HG03095 (cell line): ENCODE data around the gene SUGCT.
"Not testable (repeated sequence)": the region's sequence is repeated elsewhere in the genome, so short reads cannot be mapped to it uniquely, and the experiment has no call there.

Source experiments
- ATAC-seq: cut with Tn5 transposase; IDR thresholded peaks from one replicate; pipeline ENCODE4 v1.9.1; 2021; ENCODE audit warnings: moderate library complexity; ENCODE audit not compliant: unreplicated experiment

The SUGCT gene

DNA sequence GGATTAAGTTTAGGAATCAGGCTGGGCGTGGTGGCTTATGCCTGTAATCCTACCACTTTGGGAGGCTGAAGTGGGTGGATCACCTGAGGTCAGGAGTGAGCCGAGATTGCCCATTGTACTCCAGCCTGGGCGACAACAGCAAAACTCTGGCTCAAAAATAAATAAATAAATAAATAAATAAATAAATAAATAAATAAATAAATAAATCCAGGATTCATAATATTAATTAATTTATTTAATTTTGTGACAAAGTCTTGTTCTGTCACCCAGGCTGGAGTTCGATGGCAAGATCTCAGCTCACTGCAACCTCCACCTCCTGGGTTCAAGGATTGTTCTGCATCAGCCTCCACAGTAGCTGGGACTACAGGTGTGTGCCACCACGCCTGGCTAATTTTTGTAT, 4.2 kb downstream of the SUGCT start:
- no peak for ATAC-seq

DNA sequence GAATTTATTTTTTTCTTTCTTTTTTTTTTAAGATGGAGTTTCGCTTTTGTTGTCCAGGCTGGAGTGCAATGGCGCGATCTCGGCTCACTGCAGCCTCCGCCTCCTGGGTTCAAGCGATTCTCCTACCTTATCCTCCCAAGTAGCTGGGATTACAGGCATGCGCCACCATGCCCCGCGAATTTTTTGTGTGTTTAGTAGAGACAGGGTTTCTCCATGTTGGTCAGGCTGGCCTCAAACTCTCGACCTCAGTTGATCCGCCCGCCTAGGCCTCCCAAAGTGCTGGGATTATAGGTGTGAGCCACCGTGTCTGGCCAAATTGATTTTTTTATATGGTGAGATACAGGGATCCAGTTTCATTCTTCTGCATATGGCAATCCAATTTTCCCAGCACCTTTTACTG, 5.1 kb downstream of the SUGCT start:
- ATAC-seq = not testable (repeated sequence)

DNA sequence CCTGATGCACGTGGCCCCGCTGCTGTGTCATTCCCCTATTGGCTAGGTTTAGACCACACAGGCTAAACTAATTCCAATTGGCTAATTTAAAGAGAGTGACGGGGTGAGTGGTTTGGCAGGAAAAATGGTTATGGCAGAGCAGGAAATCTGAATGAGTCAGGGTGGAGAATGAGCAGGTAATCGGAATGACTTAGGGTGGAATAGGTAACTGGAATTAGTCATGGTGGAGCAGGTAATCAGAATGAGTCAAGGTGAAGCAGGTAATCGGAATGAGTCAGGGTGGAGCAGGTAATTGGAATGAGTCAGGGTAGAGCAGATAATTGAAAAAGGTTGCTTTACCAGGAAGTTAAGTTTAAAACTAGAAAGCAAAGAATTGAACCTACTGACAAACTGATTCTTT, 7.1 kb downstream of the SUGCT start:
- not testable (repeated sequence) for ATAC-seq

DNA sequence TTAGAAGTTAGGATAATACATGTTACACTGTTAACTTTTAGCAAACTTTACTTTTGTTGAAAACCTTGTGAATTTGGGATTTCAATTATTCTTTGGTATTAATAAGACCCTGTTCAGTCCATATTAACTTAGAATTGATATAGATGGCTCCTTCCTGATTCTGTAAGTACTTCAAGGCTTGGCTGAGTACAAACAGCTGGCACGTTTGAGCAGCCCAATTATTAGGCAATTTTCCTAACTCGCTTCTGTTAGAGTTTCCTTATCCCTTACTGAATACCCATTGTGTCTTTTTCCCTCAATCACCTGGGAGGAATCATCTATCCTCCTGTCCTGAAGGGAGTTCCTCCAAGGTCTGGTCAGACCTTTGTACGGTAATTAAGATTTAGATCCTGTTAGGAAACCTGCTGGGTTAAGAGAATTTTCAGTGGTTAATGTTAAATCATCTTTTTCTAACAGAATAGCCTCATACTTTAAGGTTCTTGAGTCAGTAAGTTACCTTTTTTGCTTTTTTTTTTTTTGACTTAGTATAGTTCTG, 10.9 kb downstream of the SUGCT start:
- ATAC-seq = not testable (repeated sequence)

DNA sequence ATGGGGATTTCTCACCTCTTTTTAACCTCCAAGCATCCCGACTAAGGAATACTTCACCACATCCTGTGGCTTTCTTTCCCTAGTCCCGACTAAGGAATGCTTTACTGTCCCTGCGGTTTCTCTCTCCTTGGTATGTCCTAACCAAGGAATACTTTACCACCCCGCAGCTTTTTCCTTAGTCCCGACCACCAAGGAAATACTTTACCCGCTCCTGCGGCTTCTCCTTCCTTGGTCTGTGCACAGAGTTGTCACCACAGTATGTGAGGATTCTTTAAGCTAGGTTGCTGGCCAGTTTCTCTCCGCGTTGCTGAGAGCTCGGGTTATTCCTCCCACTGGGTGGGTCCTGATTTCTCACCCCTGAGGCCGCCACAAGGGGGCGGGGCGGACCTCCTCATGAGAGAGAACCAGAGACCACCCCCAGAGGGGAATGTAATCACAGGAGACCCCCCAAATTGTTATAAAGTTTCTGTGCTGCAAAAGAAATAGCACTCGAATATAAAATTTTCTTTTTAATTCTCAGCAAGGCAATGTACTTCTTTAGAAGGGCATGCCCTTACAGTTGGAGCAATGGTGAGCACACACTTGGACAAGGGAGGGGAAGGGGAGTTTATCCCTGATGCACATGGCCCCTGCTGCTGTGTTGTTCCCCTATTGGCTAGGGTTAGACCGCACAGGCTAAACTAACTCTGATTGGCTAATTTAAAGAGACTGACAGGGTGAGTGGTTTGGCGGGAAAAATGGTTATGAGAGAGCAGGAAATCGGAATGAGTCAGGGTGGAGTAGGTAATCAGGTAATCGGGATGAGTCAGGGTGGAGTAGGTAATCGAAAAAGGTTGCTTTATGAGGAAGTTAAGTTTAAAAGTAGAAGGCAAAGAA, 12.8 kb downstream of the SUGCT start:
- no peak for ATAC-seq

DNA sequence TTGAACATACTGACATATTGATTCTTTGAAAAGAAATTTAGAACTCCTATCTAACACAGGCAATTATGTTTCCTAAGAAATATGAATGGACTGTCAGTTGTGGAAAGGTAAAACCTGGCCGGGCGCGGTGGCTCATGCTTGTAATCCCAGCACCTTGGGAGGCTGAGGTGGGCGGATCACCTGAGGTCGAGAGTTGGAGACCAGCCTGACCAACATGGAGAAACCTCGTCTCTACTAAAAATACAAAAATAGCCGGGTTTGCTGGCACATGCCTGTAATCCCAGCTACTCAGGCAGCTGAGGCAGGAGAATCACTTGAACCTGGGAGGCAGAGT, 13.4 kb downstream of the SUGCT start:
- not testable (repeated sequence) for ATAC-seq

DNA sequence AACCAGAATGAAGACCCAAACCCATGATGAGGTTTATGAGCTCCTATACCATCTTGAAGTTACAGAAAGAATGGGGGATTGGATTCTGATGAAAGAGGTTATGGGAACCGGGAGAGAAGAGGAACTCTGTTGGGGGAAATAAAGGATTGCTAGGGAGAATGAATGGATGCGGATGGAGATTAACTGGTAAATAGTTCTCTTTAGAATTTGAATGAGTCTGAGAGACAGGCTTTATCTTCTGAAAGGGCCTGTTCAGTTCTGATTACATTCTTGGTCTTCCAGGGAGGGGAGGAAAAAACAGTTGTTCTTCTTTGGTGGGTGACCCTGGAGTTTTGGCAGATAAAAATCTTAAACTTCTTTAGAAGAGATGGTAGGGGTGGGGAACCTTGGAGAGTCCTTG, 13.9 kb downstream of the SUGCT start:
- ATAC-seq = no peak

DNA sequence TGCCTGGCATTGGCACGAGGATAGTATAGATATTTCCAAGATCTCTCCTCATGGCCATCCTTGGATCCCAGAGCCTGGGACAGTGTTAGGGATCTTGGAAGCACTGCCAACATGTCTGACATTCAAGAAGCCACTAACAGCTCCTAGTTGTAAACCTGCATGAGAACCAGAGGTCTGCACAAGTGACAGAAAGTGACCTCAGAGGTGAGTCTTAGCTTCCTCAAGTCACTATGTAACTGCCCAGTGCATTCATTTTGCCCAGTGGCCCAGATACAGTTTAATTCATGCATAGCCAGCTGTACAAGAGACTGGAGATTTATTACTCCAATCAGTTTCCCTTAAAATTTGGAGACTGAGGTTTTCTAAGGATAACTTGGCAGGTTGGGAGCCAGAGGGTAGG, 16.7 kb downstream of the SUGCT start:
- ATAC-seq = no peak

DNA sequence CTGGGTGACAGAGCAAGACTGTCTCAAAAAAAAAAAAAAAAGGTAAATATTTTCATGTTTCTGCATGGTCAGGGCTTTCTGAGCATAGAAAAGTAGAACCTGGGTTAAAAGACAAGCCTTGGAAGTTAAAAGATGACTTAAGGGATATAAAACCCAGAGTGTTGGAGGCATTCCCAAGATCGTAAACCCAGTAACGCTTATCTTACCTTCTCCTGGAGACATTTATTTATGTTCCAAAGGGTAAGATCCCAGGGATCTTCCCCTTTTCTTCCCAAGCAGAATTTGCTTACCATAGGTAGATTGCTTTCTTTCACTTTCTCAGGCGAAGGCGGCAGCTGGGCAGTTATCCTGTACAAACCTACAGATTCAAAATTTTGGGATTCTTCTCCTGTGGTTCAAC, 22.2 kb downstream of the SUGCT start:
- no peak for ATAC-seq

DNA sequence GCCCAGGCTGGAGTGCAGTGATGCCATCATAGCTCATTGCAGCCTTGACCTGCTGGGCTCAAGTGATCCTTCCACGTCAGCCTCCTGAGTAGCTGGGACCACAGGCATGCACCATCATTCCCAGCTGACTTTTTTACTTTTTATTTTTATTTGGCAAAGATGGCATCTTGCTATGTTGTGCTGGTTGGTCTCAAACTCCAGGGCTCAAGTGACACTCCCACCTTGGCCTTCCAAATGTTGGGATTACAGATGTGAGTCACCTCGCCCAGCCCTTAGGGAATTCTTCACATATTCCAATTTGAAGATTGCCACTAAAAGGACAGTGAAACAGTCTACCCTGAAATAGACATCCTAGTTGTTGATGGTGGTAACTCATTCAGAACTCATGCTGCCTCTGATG, 27.7 kb downstream of the SUGCT start:
- ATAC-seq = no peak

DNA sequence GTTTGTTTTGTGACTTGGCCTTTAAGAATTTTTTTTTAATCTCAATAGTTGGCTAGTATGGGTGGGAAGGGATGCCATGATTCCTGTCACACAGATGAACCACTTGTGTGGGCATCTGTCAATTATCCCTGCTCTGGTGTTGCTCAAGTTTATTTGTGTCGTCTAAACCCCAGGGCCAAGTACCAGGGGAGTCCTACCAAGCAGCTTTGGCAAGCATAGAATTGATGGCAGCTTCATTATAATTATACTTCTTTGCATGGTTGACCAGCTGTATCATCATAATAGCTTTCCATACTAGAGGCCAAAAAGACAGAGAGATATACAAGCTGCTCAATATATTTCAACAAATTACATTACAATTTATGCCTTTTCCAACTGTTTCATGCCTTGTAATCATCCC, 30.4 kb downstream of the SUGCT start:
- no peak for ATAC-seq

DNA sequence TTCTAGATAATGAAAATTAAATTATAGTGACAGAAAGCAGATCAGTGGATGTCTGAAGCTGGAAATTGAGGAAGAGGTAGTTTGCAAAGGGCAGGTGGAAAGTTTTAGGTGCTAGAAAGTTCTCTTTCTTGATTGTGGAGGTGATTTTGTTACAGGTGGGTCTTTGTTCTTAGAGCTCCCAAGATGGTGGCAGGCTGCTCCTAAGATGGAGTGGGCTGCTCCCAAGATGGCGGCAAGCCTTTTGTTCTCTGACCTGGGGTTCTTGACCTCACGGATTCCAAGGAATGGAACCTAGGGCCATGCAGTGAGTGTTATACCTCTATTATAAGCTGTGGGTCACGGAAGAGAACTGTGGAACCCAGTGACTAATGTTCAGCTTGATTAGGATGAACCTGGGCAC, 32.5 kb downstream of the SUGCT start:
- ATAC-seq = no peak

DNA sequence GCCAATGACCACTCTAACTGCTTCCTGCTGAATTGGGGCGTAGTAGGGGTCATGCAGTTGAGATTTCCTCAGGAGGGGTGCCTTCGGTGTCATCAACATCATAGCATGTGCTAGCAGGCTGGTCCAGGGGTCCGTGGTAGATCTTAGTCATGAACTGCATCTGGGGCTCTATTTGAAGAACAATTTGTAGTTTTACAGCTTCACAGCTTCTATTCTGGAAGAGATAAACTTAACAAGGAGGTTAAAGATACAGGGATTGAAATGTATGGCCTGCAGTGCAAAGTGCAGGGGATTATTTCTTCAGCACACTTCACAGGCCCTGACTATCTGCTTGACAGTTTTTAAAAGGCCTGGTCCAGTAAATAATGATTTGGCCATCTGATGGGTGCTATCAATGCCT, 33.5 kb downstream of the SUGCT start:
- ATAC-seq = not testable (repeated sequence)

DNA sequence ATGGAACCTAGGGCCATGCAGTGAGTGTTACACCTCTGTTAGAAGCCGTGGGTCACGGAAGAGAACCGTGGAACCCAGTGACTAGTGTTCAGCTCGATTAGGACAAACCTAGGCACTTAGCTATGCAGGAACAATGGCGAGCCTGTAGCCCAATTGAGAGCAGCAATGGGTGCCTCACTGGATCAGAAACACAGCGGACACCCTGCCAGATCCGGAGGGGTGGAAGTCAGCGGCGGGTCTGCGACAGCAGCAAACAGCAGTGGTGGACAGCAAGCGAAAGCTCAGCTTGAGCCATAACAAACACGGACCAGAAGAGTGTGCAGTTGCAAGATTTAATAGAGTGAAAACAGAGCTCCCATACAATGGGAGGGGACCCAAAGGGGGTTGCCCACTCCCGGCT, 38.3 kb downstream of the SUGCT start:
- not testable (repeated sequence) for ATAC-seq

DNA sequence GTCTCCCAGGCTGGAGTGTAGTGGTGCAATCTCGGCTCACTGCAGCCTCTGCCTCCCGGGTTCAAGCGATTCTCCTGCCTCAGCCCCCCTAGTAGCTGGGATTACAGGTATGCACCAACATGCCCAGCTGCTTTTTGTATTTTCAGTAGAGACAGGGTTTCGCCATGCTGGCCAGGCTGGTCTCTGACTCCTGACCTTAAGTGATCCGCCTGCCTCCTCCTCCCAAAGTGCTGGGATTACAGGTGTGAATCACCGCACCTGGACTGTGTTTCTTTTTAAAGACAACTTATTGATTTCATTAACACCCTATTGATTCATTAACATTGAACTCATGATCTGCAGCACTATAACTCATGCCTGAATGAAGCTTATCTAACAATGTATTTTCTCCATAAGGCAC, 40.5 kb downstream of the SUGCT start:
- not testable (repeated sequence) for ATAC-seq

DNA sequence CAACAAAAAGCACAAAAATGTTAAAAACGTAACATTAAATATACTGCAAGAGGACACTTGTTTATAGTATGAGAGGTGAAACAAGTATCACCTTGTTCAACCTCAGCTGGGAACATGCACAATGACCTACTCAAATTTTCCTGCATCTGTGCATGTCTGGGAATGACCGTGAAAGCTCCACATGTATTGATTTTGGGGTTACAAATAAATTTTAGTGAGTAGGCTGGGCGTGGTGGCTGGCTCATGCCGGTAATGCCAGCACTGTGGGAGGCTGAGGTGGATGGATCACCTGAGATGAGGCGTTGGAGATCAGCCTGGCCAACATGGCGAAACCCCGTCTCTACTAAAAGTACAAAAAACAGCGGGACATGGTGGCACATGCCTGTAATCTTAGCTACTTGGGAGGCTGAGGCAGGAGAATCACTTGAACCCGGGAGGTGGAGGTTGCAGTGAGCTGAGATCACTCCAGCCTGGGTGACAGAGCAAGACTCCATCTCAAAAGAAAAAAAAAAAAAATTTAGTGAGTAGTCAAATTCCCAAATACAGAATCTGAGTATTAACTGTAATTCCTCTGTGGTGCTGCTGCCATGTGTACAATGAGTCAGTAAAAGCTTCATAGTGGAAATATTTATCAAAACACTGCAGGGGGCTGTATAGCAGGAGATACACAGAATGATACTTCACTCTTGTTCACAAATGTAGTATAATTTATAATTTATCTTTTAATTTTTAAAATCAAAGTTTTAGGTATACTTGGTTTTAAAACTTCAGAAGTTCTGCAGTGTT, 41.1 kb downstream of the SUGCT start:
- no peak for ATAC-seq

DNA sequence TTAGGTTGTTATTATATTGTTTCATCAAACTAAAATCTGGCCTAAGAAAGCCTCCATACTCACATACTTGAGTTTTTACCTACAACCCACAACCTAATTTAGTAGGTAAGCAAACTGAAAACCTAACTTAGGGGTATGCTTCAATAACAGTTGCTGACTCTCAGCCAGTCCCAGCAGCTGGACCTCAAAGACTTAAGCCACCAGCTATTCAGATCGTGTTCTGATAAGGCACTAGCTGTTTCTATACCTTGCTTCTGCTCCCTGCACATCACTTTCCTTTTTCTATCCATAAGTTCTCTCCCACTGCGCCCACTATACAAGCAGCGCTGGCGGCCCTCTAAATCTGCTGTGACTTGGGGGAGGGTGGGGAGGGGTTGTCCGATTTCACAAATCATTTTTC, 42.3 kb downstream of the SUGCT start:
- ATAC-seq = no peak

DNA sequence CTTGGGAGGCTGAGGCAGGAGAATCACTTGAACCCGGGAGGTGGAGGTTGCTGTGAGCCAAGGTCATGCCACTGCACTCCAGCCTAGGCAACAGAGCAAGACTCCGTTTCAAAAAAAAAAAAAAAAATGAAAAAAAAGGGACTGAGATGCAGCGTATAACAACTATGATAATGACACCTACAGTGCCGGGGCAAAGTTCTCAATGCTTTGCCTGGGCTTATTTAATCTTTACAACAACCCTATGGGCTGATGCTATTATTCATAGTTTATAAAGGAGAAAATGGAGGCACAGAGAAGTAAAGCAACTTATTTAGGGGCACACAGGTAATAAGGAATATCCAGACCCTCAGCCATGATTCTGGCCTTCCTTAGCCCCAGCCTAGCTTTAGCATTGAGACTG, 47.6 kb downstream of the SUGCT start:
- no peak for ATAC-seq

DNA sequence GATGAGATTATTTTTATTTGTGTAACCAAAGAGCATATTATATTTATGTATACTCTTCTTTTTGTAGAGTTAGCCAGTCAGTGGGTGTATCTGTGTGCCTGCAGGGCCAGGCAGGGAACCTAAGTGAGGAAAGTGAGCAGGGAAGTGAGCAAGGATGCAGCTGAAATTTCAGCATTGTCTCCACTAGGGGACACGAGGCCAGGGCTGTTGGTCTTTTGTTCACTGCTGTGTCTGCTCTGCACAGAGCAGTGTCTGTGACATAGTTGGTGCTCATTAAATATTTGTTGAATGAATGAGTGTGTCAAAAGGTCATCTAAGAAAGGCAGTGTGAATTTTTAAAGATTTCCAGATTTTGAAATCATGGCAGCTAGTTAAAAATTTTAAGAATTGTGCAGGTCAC, 51.8 kb downstream of the SUGCT start:
- no peak for ATAC-seq

DNA sequence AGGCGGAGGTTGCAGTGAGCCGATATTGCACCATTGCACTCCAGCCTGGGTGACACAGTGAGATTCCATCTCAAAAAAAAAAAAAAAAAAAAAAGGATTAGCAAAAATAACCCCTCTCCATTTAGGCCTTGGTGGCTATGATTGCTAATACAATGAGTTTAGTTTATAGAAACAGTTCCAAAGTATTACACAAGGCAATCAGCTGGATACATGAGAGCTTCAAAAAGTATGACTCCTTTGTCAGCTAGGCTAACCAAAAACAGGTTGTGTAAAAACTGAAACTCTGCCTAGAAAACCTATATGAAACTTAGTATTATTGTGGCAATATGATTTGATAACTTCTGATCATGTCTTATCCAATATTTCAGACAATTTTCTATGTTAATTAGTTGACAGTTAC, 57.2 kb downstream of the SUGCT start:
- ATAC-seq = no peak

DNA sequence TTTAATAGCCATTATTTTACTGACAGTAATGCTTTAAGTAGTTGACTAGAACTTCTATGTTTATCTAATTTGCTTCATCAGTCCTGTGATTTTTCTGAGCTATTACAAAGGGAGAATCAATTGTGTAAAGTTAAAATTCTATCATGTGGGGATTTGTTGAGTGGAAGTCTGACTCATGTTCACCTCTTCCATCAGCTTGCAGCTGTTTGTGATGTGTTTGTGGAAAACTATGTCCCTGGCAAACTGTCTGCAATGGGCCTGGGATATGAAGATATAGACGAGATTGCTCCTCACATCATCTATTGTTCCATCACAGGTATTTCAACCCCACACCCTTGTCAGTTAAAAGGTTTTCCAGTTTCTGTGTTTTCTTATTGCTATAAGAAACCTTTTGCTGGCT, 59.9 kb downstream of the SUGCT start:
- ATAC-seq = no peak

DNA sequence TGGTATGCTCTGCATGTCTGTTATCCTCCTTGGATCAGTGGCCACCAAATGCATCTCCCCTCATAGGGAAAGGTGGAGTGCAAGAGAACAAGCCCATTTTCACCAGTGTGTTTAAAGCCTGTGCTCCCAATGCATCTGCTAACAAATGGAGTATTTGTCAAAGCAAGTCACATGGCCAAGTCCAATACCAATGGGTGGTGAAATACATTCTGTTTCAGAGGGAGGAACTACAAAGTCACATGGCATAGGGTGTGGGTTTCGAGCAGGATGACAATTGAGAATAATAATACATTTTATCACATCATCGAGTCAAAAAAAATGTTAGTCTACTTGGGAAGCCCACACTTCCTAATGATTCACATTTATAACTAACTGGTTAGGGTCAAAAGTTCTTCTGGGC, 62.7 kb downstream of the SUGCT start:
- no peak for ATAC-seq
